Erythroblast (primary cell): ENCODE data around the gene TRMU.

Source experiments
- DNase-seq, 2 experiments: peaks; one replicate each; lab custom pipeline; 2025; lab: John Stamatoyannopoulos, UW
- GATA1 ChIP-seq: IDR thresholded peaks from 2 replicates; pipeline ENCODE4 v1.6.1; 2011; ENCODE audit warnings: low read depth, mild to moderate bottlenecking, control low read depth, low read length, moderate library complexity
- POLR2A ChIP-seq: IDR thresholded peaks from 2 replicates; pipeline ENCODE4 v1.6.1; 2011; ENCODE audit warnings: mild to moderate bottlenecking, low read length

TRMU gene

GRCh38 chr22:46362203-46362933 lies 26.9 kb downstream of the TRMU start:
- DNase-seq = no peak
- TF ChIP-seq POLR2A (no peak), GATA1 (no peak)

- no peak for DNase-seq
- TF ChIP-seq POLR2A (no peak), GATA1 (no peak)
Measured at GRCh38 chr22:46362934-46363515, 27.5 kb downstream of the TRMU start.

- no peak for TF ChIP-seq POLR2A
- TF ChIP-seq GATA1 = no peak
- no peak for DNase-seq
Measured at GRCh38 chr22:46363611-46364321, 28.3 kb downstream of the TRMU start.

GRCh38 chr22:46364341-46365165 lies 29.0 kb downstream of the TRMU start:
- DNase-seq = no peak
- TF ChIP-seq POLR2A (no peak), GATA1 (no peak)

- DNase-seq = no peak
- no peak for TF ChIP-seq POLR2A
Measured at GRCh38 chr22:46365166-46365624, 29.7 kb downstream of the TRMU start.

- peak; percentile 10 to 39 for DNase-seq
- TF ChIP-seq GATA1 = no peak
- no peak for TF ChIP-seq POLR2A
Measured at GRCh38 chr22:46366327-46366731, 30.8 kb downstream of the TRMU start.

GRCh38 chr22:46366801-46367706 lies 31.5 kb downstream of the TRMU start:
- TF ChIP-seq POLR2A = no peak
- no peak for TF ChIP-seq GATA1
- DNase-seq = no peak

- peak; percentile 44 to 68 for DNase-seq
Measured at GRCh38 chr22:46367707-46368191, 32.2 kb downstream of the TRMU start.

GRCh38 chr22:46368422-46368821 lies 32.9 kb downstream of the TRMU start:
- TF ChIP-seq POLR2A = no peak
- TF ChIP-seq GATA1 = no peak

More at GRCh38 chr22:46367707-46368191, 32.2 kb downstream of the TRMU start:
- TF ChIP-seq POLR2A (no peak), GATA1 (no peak)

GRCh38 chr22:46368871-46369715 lies 33.6 kb downstream of the TRMU start:
- no peak for DNase-seq
- TF ChIP-seq POLR2A = no peak
- TF ChIP-seq GATA1 = no peak

More at GRCh38 chr22:46368422-46368821, 32.9 kb downstream of the TRMU start:
- no peak for DNase-seq

GRCh38 chr22:46369716-46370583 lies 34.4 kb downstream of the TRMU start:
- no peak for DNase-seq
- TF ChIP-seq POLR2A (no peak), GATA1 (no peak)
